Astrocyte (in vitro differentiated cells and primary cell): Measurements from ENCODE around the gene PKP1. TPM values are rescaled to one million over a fixed set of nuclear protein-coding genes. Genes with fewer than 3 reads are reported as not detected.

ENCODE experiments used
- DNase-seq: peaks from one replicate; pipeline ENCODE4 v3.0.0-alpha.2; 2010; ENCODE audit warnings: low read depth
- FAIRE-seq: peaks from 2 replicates; lab custom pipeline; 2011; peaks lifted over from hg19 to GRCh38; lab: Jason Lieb, UNC
- H2AFZ ChIP-seq: 2 replicates; pipeline ENCODE4 v1.6.0; 2012; ENCODE audit warnings: low read depth, low read length, inconsistent platforms
- H3K27ac ChIP-seq: 2 replicates; pipeline ENCODE4 v1.5.1; 2011; ENCODE audit warnings: low read depth, low read length, inconsistent platforms
- H3K27me3 ChIP-seq: 2 replicates; pipeline ENCODE4 v1.6.0; 2011; ENCODE audit warnings: low read length, inconsistent platforms; ENCODE audit not compliant: insufficient read depth
- H3K36me3 ChIP-seq: 2 replicates; pipeline ENCODE4 v1.5.1; 2011; ENCODE audit warnings: low read length, inconsistent platforms; ENCODE audit not compliant: insufficient read depth
- H3K4me1 ChIP-seq: 2 replicates; pipeline ENCODE4 v1.5.1; 2011; ENCODE audit warnings: low read length, inconsistent platforms; ENCODE audit not compliant: insufficient read depth
- H3K4me2 ChIP-seq: 2 replicates; pipeline ENCODE4 v1.6.0; 2012; ENCODE audit warnings: low read length, inconsistent platforms
- H3K4me3 ChIP-seq: 2 replicates; pipeline ENCODE4 v1.5.1; 2011; ENCODE audit warnings: low read depth, mild to moderate bottlenecking, low read length, inconsistent platforms; ENCODE audit not compliant: insufficient read depth
- H3K79me2 ChIP-seq: 2 replicates; pipeline ENCODE4 v1.6.0; 2012; ENCODE audit warnings: mild to moderate bottlenecking, low read length, inconsistent platforms; ENCODE audit not compliant: insufficient read depth
- H3K9ac ChIP-seq: 2 replicates; pipeline ENCODE4 v1.6.0; 2012; ENCODE audit warnings: mild to moderate bottlenecking, low read length, inconsistent platforms
- H3K9me3 ChIP-seq: 2 replicates; pipeline ENCODE4 v1.5.1; 2012; ENCODE audit warnings: low read depth, mild to moderate bottlenecking, low read length, inconsistent platforms; ENCODE audit not compliant: insufficient read depth
- H4K20me1 ChIP-seq: 2 replicates; pipeline ENCODE4 v1.6.0; 2012; ENCODE audit warnings: low read length, inconsistent platforms; ENCODE audit not compliant: insufficient read depth
- H3K27ac Mint-ChIP-seq: one replicate; pipeline ENCODE4 v1.8.0; 2021; ENCODE audit warnings: mild to moderate bottlenecking, mixed read lengths; ENCODE audit not compliant: unreplicated experiment
- H3K27me3 Mint-ChIP-seq: one replicate; pipeline ENCODE4 v1.8.0; 2021; ENCODE audit warnings: low read depth, mixed read lengths; ENCODE audit not compliant: unreplicated experiment
- H3K36me3 Mint-ChIP-seq: one replicate; pipeline ENCODE4 v1.8.0; 2021; ENCODE audit warnings: low read depth, mixed read lengths; ENCODE audit not compliant: unreplicated experiment
- H3K4me1 Mint-ChIP-seq: one replicate; pipeline ENCODE4 v1.8.0; 2021; ENCODE audit warnings: low read depth, mixed read lengths; ENCODE audit not compliant: unreplicated experiment
- H3K4me3 Mint-ChIP-seq: one replicate; pipeline ENCODE4 v1.8.0; 2021; ENCODE audit warnings: mild to moderate bottlenecking, moderate library complexity, mixed read lengths; ENCODE audit not compliant: unreplicated experiment
- H3K9me3 Mint-ChIP-seq: one replicate; pipeline ENCODE4 v1.8.0; 2021; ENCODE audit warnings: mild to moderate bottlenecking, mixed read lengths; ENCODE audit not compliant: unreplicated experiment
- EZH2 ChIP-seq: IDR thresholded peaks from 2 replicates; pipeline ENCODE4 v1.6.1; 2012; ENCODE audit warnings: mild to moderate bottlenecking, low read length, inconsistent platforms; ENCODE audit not compliant: insufficient read depth
- total RNA-seq: library from RNA; stranded (reverse); gene quantifications from 2 replicates; pipeline ENCODE4 v1.2.1, GENCODE V29; 2021
- TF ChIP-seq, protein P1 (sequence below): IDR thresholded peaks from 2 replicates; pipeline ENCODE4 v1.5.1; 2011; ENCODE audit warnings: low read depth, mild to moderate bottlenecking, inconsistent platforms, low read length, moderate library complexity; ENCODE audit not compliant: insufficient read depth

PKP1 gene
- total RNA-seq, 1 donor from 2014 or later = 0.07 TPM

DNA sequence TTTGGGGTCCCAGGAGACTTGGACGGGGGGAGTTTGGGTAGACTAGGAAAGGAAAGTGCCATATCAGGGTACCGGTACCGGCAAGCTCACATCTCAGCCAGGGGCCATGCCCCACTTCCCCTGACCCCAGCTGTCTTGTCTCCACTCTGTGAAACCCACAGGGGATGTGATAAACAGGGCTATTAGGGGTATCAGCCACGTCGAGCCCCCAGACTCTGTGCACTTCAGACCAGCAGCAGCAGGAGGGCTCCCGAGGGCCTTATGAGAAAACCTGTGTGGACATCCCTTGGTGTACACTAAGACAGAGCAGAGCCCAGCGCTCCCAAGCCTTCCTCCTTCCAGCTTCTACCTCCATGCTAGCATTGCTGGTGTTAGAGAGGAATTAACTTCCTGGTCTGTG, 47.9 kb downstream of the PKP1 start:
- FAIRE-seq = no peak
- H3K27ac Mint-ChIP-seq = no peak overlapping the region
- peaks cover 12% of the 10 kb centered on the region for H3K27me3 ChIP-seq

DNA sequence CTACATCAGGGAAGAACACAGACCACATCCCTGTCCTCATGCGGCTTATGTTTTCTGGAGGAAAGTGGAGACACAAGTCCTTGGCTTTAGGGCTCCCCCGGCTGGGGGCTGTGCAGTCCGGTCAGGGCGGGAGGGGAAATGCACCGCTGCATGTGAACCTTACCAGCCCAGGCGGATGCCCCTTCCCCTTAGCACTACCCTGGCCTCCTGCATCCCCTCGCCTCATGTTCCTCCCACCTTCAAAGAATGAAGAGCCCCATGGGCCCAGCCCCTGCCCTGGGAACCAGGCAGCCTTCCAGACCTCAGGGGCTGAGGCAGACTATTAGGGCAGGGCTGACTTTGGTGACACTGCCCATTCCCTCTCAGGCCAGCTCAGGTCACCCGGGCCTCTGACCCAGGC, 48.7 kb downstream of the PKP1 start:
- peaks cover 2% of the 10 kb centered on the region for H3K9me3 Mint-ChIP-seq
- no peak overlapping the region for H3K4me3 Mint-ChIP-seq
- no peaks in the 10 kb centered on the region for H4K20me1 ChIP-seq
- H3K36me3 ChIP-seq = no peaks in the 10 kb centered on the region
- H3K4me1 ChIP-seq = peaks cover 6% of the 10 kb centered on the region
- peaks cover 14% of the 10 kb centered on the region for H3K27me3 ChIP-seq
- no peak overlapping the region for H3K27ac Mint-ChIP-seq
- H3K4me3 ChIP-seq = no peak overlapping the region
- H3K4me2 ChIP-seq = no peak overlapping the region
- H3K36me3 Mint-ChIP-seq = no peaks in the 10 kb centered on the region
- no peak for FAIRE-seq
- H2AFZ ChIP-seq = no peak overlapping the region
- TF ChIP-seq, protein P1, sequence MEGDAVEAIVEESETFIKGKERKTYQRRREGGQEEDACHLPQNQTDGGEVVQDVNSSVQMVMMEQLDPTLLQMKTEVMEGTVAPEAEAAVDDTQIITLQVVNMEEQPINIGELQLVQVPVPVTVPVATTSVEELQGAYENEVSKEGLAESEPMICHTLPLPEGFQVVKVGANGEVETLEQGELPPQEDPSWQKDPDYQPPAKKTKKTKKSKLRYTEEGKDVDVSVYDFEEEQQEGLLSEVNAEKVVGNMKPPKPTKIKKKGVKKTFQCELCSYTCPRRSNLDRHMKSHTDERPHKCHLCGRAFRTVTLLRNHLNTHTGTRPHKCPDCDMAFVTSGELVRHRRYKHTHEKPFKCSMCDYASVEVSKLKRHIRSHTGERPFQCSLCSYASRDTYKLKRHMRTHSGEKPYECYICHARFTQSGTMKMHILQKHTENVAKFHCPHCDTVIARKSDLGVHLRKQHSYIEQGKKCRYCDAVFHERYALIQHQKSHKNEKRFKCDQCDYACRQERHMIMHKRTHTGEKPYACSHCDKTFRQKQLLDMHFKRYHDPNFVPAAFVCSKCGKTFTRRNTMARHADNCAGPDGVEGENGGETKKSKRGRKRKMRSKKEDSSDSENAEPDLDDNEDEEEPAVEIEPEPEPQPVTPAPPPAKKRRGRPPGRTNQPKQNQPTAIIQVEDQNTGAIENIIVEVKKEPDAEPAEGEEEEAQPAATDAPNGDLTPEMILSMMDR = no peak
- no peak for TF ChIP-seq EZH2
- no peak for DNase-seq
- no peak overlapping the region for H3K27ac ChIP-seq
- H3K9me3 ChIP-seq = no peaks in the 10 kb centered on the region
- no peak overlapping the region for H3K9ac ChIP-seq
- H3K27me3 Mint-ChIP-seq = peaks cover 65% of the 10 kb centered on the region
- no peaks in the 10 kb centered on the region for H3K79me2 ChIP-seq
- H3K4me1 Mint-ChIP-seq = no peaks in the 10 kb centered on the region

More for the DNA sequence above, 47.9 kb downstream of the PKP1 start:
- Histone ChIP-seq H3K9ac (no peak overlapping the region), H3K4me2 (no peak overlapping the region), H4K20me1 (no peaks in the 10 kb centered on the region), H3K36me3 (no peaks in the 10 kb centered on the region), H3K79me2 (no peaks in the 10 kb centered on the region), H3K4me1 (peaks cover 6% of the 10 kb centered on the region), H3K9me3 (no peaks in the 10 kb centered on the region), H2AFZ (no peak overlapping the region), H3K27ac (no peak overlapping the region), H3K4me3 (no peak overlapping the region)
- H3K27me3 Mint-ChIP-seq = peaks cover 65% of the 10 kb centered on the region
- no peaks in the 10 kb centered on the region for H3K4me1 Mint-ChIP-seq
- H3K9me3 Mint-ChIP-seq = peaks cover 11% of the 10 kb centered on the region
- peaks cover 2% of the 10 kb centered on the region for H3K36me3 Mint-ChIP-seq
- no peak for DNase-seq
- no peak for TF ChIP-seq EZH2
- TF ChIP-seq, protein P1 = no peak
- no peak overlapping the region for H3K4me3 Mint-ChIP-seq

DNA sequence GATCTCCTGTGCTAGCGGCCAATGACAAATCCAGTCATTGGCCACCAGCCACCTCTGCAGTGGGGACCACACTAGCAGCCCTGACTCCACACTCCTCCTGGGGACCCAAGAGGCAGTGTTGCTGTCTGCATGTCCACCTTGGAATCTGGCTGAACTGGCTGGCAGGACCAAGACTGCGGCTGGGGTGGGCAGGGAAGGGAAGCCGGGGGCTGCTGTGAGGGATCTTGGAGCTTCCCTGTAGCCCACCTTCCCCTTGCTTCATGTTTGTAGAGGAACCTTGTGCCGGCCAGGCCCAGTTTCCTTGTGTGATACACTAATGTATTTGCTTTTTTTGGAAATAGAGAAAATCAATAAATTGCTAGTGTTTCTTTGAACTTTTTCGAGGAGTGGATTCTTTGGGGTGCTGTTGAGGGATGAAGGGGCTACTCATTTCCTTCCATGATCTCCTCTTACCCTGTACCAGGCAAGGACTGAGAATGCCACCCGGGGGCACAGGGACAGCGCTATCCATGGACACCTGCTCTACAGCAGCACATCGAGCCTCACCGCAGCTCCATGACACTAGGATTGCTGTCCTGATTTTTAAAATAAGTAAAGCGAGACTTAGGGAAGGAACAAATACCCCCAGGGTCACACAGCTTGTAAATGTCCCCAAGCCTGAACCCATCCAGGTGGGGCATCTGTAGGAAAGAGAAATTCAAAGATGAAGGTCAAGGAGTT, 49.5 kb downstream of the PKP1 start:
- H3K27me3 Mint-ChIP-seq = peaks cover 60% of the 10 kb centered on the region
- Histone ChIP-seq H2AFZ (no peak overlapping the region), H3K4me2 (no peak overlapping the region), H4K20me1 (no peaks in the 10 kb centered on the region), H3K4me3 (no peak overlapping the region), H3K9me3 (no peaks in the 10 kb centered on the region), H3K79me2 (no peaks in the 10 kb centered on the region), H3K27me3 (peaks cover 8% of the 10 kb centered on the region), H3K9ac (no peak overlapping the region), H3K27ac (no peak overlapping the region), H3K36me3 (no peaks in the 10 kb centered on the region), H3K4me1 (peaks cover 6% of the 10 kb centered on the region)
- TF ChIP-seq EZH2 = no peak
- TF ChIP-seq, protein P1 = no peak
- H3K27ac Mint-ChIP-seq = no peak overlapping the region
- no peaks in the 10 kb centered on the region for H3K36me3 Mint-ChIP-seq
- no peaks in the 10 kb centered on the region for H3K4me1 Mint-ChIP-seq
- no peak overlapping the region for H3K4me3 Mint-ChIP-seq
- FAIRE-seq (no peak), DNase-seq (no peak)
- H3K9me3 Mint-ChIP-seq = peaks cover 2% of the 10 kb centered on the region
